Transverse colon (tissue), 4 donors: ENCODE measurements around the gene ANKH. TPM values are rescaled to one million over a fixed set of nuclear protein-coding genes. Genes with fewer than 3 reads are reported as not detected.

Source experiments
- DNase-seq: peaks from one replicate; pipeline ENCODE4 v3.0.0-alpha.2; 2019
- H3K27ac ChIP-seq, 4 donors: fragments of 200-600 bp; sonication (generic); 2 replicates each; pipeline ENCODE4 v1.5.1; 2016 to 2018; ENCODE audit warnings: inconsistent platforms in 4 of 4
- H3K27me3 ChIP-seq: fragments of 200-600 bp; sonication (generic); 2 replicates; pipeline ENCODE4 v1.5.1; 2017; ENCODE audit warnings: inconsistent platforms
- H3K36me3 ChIP-seq, 4 donors: fragments of 200-600 bp; sonication (generic); 2 replicates each; pipeline ENCODE4 v1.5.1; 2017 to 2019; ENCODE audit warnings: inconsistent platforms in 4 of 4
- H3K4me1 ChIP-seq, 4 donors: fragments of 200-600 bp; sonication (generic); 2 replicates each; pipeline ENCODE4 v1.5.1; 2017 to 2020; ENCODE audit warnings: inconsistent platforms in 4 of 4
- H3K4me3 ChIP-seq, 4 donors: fragments of 200-600 bp; sonication (generic); 1 replicate in 1 of 4; 2 replicates in 3 of 4; pipeline versions ENCODE4 v1.5.1 to v1.6.1; 2017 to 2019; ENCODE audit warnings: inconsistent platforms in 4 of 4
- H3K9me3 ChIP-seq, 2 donors: fragments of 200-600 bp; sonication (generic); 2 replicates each; pipeline ENCODE4 v1.5.1; 2017 to 2019; ENCODE audit warnings: inconsistent platforms in 2 of 2
- CTCF ChIP-seq, 5 experiments: fragments of 200-600 bp in 3 of 5; fragments of 450-650 bp in 2 of 5; sonication (generic) in 3 of 5; IDR thresholded peaks; 1 replicate in 2 of 5; 2 replicates in 3 of 5; pipeline ENCODE4 v1.5.1; 2016 to 2017; ENCODE audit warnings: antibody characterized with exemption in 5 of 5, inconsistent platforms in 3 of 5, mild to moderate bottlenecking in 2 of 5, moderate library complexity in 1 of 5
- EP300 ChIP-seq: sonication (generic); formaldehyde crosslinking; IDR thresholded peaks from one replicate; pipeline ENCODE4 v1.6.1; 2017; ENCODE audit warnings: antibody characterized with exemption, low read depth
- POLR2A ChIP-seq: fragments of 450-650 bp; IDR thresholded peaks from one replicate; pipeline ENCODE4 v1.6.1; 2016; ENCODE audit warnings: antibody characterized with exemption, mild to moderate bottlenecking, moderate library complexity
- POLR2AphosphoS5 ChIP-seq, 3 donors: sonication (generic); formaldehyde crosslinking; IDR thresholded peaks; one replicate each; pipeline ENCODE4 v1.6.1; 2016; ENCODE audit warnings: antibody characterized with exemption in 3 of 3
- WGBS, 2 donors: methylation state at CpG; one replicate each; pipeline ENCODE4 v1.1.5; 2018; ENCODE audit warnings: low coverage in 1 of 2; 5-methylcytosine and 5-hydroxymethylcytosine counted together
- in situ Hi-C, 4 donors: fragments of 200-750 bp; cut with MboI; loops; one replicate each; pipeline versions ENCODE4 v1.15.0 to v1.15.1; 2017; ENCODE audit warnings: low sequenced_read_pairs in 3 of 4, low pct_ligation_motif_present in 1 of 4, low pct_unique_long_range_greater_than_20kb in 1 of 4
- intact Hi-C: fragments of 100-400 bp; cut with DNase I; formaldehyde crosslinking; loops from one replicate; pipeline ENCODE4 v1.15.1; 2023; ENCODE audit warnings: low total_unique reads
- total RNA-seq, 4 donors: library from RNA; depleted of rRNA; stranded (reverse); fragments of >200 nt; gene quantifications; one replicate each; pipeline ENCODE4 v1.1.0, GENCODE V29; 2016

ANKH gene
- total RNA-seq, 4 donors from 2014 or later: 24.7 to 96.5 (median 69.4) TPM

GRCh38 chr5:14768508-14769365 lies 102.8 kb downstream of the ANKH start:
- TF ChIP-seq EP300 (no peak), POLR2A (no peak), CTCF (IDR thresholded peaks at IDR 0.05) (no peak), POLR2AphosphoS5 (IDR thresholded peaks at IDR 0.05) (no peak)
- no peak for DNase-seq
- no peaks in the 10 kb centered on the region for H3K36me3 ChIP-seq
- no peaks in the 10 kb centered on the region for H3K27me3 ChIP-seq
- 78 to 85% methylated on average over 14 to 17 of the region's 17 CpGs for WGBS, 2 donors
- no peak overlapping the region for H3K4me3 ChIP-seq
- in situ Hi-C loops (no loop called here), intact Hi-C loops (no loop called here)
- H3K9me3 ChIP-seq: no peaks in the 10 kb centered on the region
- peak overlapping the region in 1 of 4 donors; percentile 19 for H3K27ac ChIP-seq
- peaks cover 0 to 17% (median 5%) of the 10 kb centered on the region in 4 donors for H3K4me1 ChIP-seq

GRCh38 chr5:14767735-14768507 lies 103.7 kb downstream of the ANKH start:
- DNase-seq: no peak

GRCh38 chr5:14767053-14767452 lies 104.5 kb downstream of the ANKH start:
- intact Hi-C loops: no loop called here
- no peak overlapping the region for H3K4me3 ChIP-seq

More at GRCh38 chr5:14767735-14768507, 103.7 kb downstream of the ANKH start:
- Histone ChIP-seq H3K4me1 (peaks cover 0 to 17% (median 5%) of the 10 kb centered on the region in 4 donors), H3K9me3 (no peaks in the 10 kb centered on the region), H3K4me3 (no peak overlapping the region), H3K36me3 (no peaks in the 10 kb centered on the region), H3K27me3 (no peaks in the 10 kb centered on the region), H3K27ac (peak overlapping the region in 1 of 4 donors; percentile 19)
- in situ Hi-C loops (no loop called here), intact Hi-C loops (no loop called here)
- TF ChIP-seq POLR2AphosphoS5 (IDR thresholded peaks at IDR 0.05) (no peak), EP300 (no peak), CTCF (IDR thresholded peaks at IDR 0.05) (no peak), POLR2A (no peak)
- 31 to 48% methylated on average over 6 to 8 of the region's 8 CpGs for WGBS, 2 donors

More at GRCh38 chr5:14767053-14767452, 104.5 kb downstream of the ANKH start:
- no peaks in the 10 kb centered on the region for H3K9me3 ChIP-seq
- in situ Hi-C loops: no loop called here
- 88 to 89% methylated on average over 5 of the region's 5 CpGs for WGBS, 2 donors
- no peaks in the 10 kb centered on the region for H3K36me3 ChIP-seq
- no peak for TF ChIP-seq POLR2AphosphoS5 (IDR thresholded peaks at IDR 0.05)
- no peak for TF ChIP-seq CTCF (IDR thresholded peaks at IDR 0.05)
- no peak for TF ChIP-seq EP300
- TF ChIP-seq POLR2A: no peak
- peaks cover 0 to 17% (median 5%) of the 10 kb centered on the region in 4 donors for H3K4me1 ChIP-seq
- no peak overlapping the region for H3K27ac ChIP-seq
- no peaks in the 10 kb centered on the region for H3K27me3 ChIP-seq
- no peak for DNase-seq
